H9 (cell line): ENCODE measurements around the gene TMX1. TPM values are rescaled to one million over a fixed set of nuclear protein-coding genes. Genes with fewer than 3 reads are reported as not detected.
"Not testable (repeated sequence)": the region's sequence is repeated elsewhere in the genome, so short reads cannot be mapped to it uniquely, and the experiment has no call there.

Experiments used
- DNase-seq: peaks from one replicate; pipeline ENCODE4 v3.0.0-alpha.2; 2017
- H2AFZ ChIP-seq: one replicate; pipeline ENCODE4 v1.6.1; 2013; ENCODE audit warnings: mild to moderate bottlenecking, low read length, control low read depth, moderate library complexity
- H2AK5ac ChIP-seq: 2 replicates; pipeline ENCODE4 v1.6.1; 2013; ENCODE audit warnings: low read length, control low read depth, mixed read lengths; ENCODE audit not compliant: insufficient read length
- H2BK120ac ChIP-seq: one replicate; pipeline ENCODE4 v1.6.1; 2013; ENCODE audit warnings: low read depth, mild to moderate bottlenecking, low read length, control low read depth, inconsistent platforms; ENCODE audit not compliant: poor library complexity, severe bottlenecking
- H2BK12ac ChIP-seq: 2 replicates; pipeline ENCODE4 v1.6.1; 2013; ENCODE audit warnings: low read length, control low read depth, mixed read lengths, low read depth; ENCODE audit not compliant: insufficient read length
- H2BK15ac ChIP-seq: 2 replicates; pipeline ENCODE4 v1.6.1; 2013; ENCODE audit warnings: low read depth, low read length, control low read depth
- H2BK20ac ChIP-seq: one replicate; pipeline ENCODE4 v1.6.1; 2013; ENCODE audit warnings: low read depth, mild to moderate bottlenecking, low read length, control low read depth, inconsistent platforms; ENCODE audit not compliant: poor library complexity, severe bottlenecking
- H2BK5ac ChIP-seq: 2 replicates; pipeline ENCODE4 v1.6.1; 2013; ENCODE audit warnings: low read length, control low read depth, mixed read lengths; ENCODE audit not compliant: insufficient read length
- H3K14ac ChIP-seq: 2 replicates; pipeline ENCODE4 v1.6.1; 2013; ENCODE audit warnings: low read length, control low read depth; ENCODE audit not compliant: insufficient read depth
- H3K18ac ChIP-seq: 2 replicates; pipeline ENCODE4 v1.6.1; 2013; ENCODE audit warnings: low read depth, mild to moderate bottlenecking, mixed read lengths, low read length, control low read depth; ENCODE audit not compliant: insufficient read length
- H3K23ac ChIP-seq: 2 replicates; pipeline ENCODE4 v1.6.1; 2013; ENCODE audit warnings: low read length, control low read depth, mixed read lengths, low read depth; ENCODE audit not compliant: insufficient read length
- H3K23me2 ChIP-seq: 2 replicates; pipeline ENCODE4 v1.6.1; 2013; ENCODE audit warnings: low read depth, mild to moderate bottlenecking, mixed read lengths, low read length, control low read depth; ENCODE audit not compliant: insufficient read length, poor library complexity, severe bottlenecking
- H3K27ac ChIP-seq: 2 replicates; pipeline ENCODE4 v1.5.1; 2013; ENCODE audit warnings: low read length, control low read depth, mixed read lengths, low read depth; ENCODE audit not compliant: insufficient read length
- H3K27me3 ChIP-seq: 2 replicates; pipeline ENCODE4 v1.6.1; 2013; ENCODE audit warnings: low read length, control low read depth, inconsistent platforms; ENCODE audit not compliant: insufficient read depth
- H3K4ac ChIP-seq: 2 replicates; pipeline ENCODE4 v1.6.1; 2013; ENCODE audit warnings: low read depth, mild to moderate bottlenecking, control low read depth, inconsistent platforms, low read length, moderate library complexity
- H3K4me1 ChIP-seq: 2 replicates; pipeline ENCODE4 v1.6.1; 2013; ENCODE audit warnings: low read length, control low read depth, inconsistent platforms; ENCODE audit not compliant: insufficient read depth
- H3K4me2 ChIP-seq: 2 replicates; pipeline ENCODE4 v1.6.1; 2013; ENCODE audit warnings: low read length, control low read depth, mixed read lengths; ENCODE audit not compliant: insufficient read length, insufficient read depth
- H3K56ac ChIP-seq: 2 replicates; pipeline ENCODE4 v1.6.1; 2013; ENCODE audit warnings: low read depth, mild to moderate bottlenecking, mixed read lengths, low read length, control low read depth; ENCODE audit not compliant: insufficient read length
- H3K79me1 ChIP-seq: 2 replicates; pipeline ENCODE4 v1.6.1; 2013; ENCODE audit warnings: low read depth, mild to moderate bottlenecking, moderate library complexity, low read length, control low read depth, inconsistent platforms; ENCODE audit not compliant: insufficient read depth, poor library complexity, severe bottlenecking
- H3K79me2 ChIP-seq: 2 replicates; pipeline ENCODE4 v1.6.1; 2013; ENCODE audit warnings: low read length, control low read depth, inconsistent platforms; ENCODE audit not compliant: insufficient read depth
- H3K9ac ChIP-seq: 2 replicates; pipeline ENCODE4 v1.6.1; 2013; ENCODE audit warnings: low read length, control low read depth, mixed read lengths; ENCODE audit not compliant: insufficient read length; ENCODE audit errors: extremely low read depth
- H3K9me3 ChIP-seq: one replicate; pipeline ENCODE4 v1.6.1; 2013; ENCODE audit warnings: low read depth, low read length, inconsistent platforms; ENCODE audit not compliant: control insufficient read depth
- H3T11ph ChIP-seq: one replicate; pipeline ENCODE4 v1.6.1; 2013; ENCODE audit warnings: mild to moderate bottlenecking, low read length, control low read depth, inconsistent platforms
- H4K20me1 ChIP-seq: one replicate; pipeline ENCODE4 v1.6.1; 2013; ENCODE audit not compliant: control insufficient read depth, insufficient read length, insufficient read depth
- H4K5ac ChIP-seq: 2 replicates; pipeline ENCODE4 v1.6.1; 2013; ENCODE audit warnings: low read depth, mild to moderate bottlenecking, mixed read lengths, low read length, control low read depth; ENCODE audit not compliant: insufficient read length
- H4K8ac ChIP-seq: replicated peaks from 2 replicates; pipeline ENCODE4 v1.6.1; 2013; ENCODE audit warnings: low read length, control low read depth, mixed read lengths, low read depth; ENCODE audit not compliant: insufficient read length
- H4K91ac ChIP-seq: 2 replicates; pipeline ENCODE4 v1.6.1; 2013; ENCODE audit warnings: low read depth, mild to moderate bottlenecking, moderate library complexity, mixed read lengths, low read length, control low read depth; ENCODE audit not compliant: insufficient read length
- H3K27ac Mint-ChIP-seq, 3 experiments: 2 replicates in 2 of 3; 3 replicates in 1 of 3; pipeline ENCODE4 v1.8.0; 2020 to 2021; ENCODE audit warnings: mixed read lengths in 3 of 3, mild to moderate bottlenecking in 1 of 3, moderate library complexity in 1 of 3
- H3K27me3 Mint-ChIP-seq: 2 replicates; pipeline ENCODE4 v1.8.0; 2021; ENCODE audit warnings: low read depth, mild to moderate bottlenecking, moderate library complexity, mixed read lengths
- H3K36me3 Mint-ChIP-seq, 3 experiments: 2 replicates in 2 of 3; 3 replicates in 1 of 3; pipeline ENCODE4 v1.8.0; 2020 to 2021; ENCODE audit warnings: low read depth in 3 of 3, mixed read lengths in 3 of 3; ENCODE audit not compliant: insufficient read depth in 1 of 3
- H3K4me1 Mint-ChIP-seq, 2 experiments: 2 replicates each; pipeline ENCODE4 v1.8.0; 2020; ENCODE audit warnings: mixed read lengths in 2 of 2
- H3K4me3 Mint-ChIP-seq, 2 experiments: 2 replicates in 1 of 2; 3 replicates in 1 of 2; pipeline ENCODE4 v1.8.0; 2020 to 2021; ENCODE audit warnings: mild to moderate bottlenecking in 2 of 2, mixed read lengths in 2 of 2, moderate library complexity in 1 of 2
- H3K9me3 Mint-ChIP-seq, 2 experiments: 2 replicates in 1 of 2; 3 replicates in 1 of 2; pipeline ENCODE4 v1.8.0; 2020; ENCODE audit warnings: mild to moderate bottlenecking in 2 of 2, mixed read lengths in 2 of 2, moderate library complexity in 1 of 2
- WGBS: extraction: QIAGEN DNeasy Blood & Tissue Kit; methylation state at CpG from one replicate; pipeline ENCODE4 v1.1.7; 2013; ENCODE audit warnings: missing lambda C conversion rate, low lambda C conversion rate, mixed read lengths; ENCODE audit not compliant: insufficient read length; ENCODE audit errors: extremely low coverage; 5-methylcytosine and 5-hydroxymethylcytosine counted together
- total RNA-seq: library from RNA; stranded (reverse); gene quantifications from 2 replicates; pipeline ENCODE4 v1.2.1, GENCODE V29; 2021
- TF ChIP-seq, protein P1 (sequence below): fragments of 200-600 bp; sonication (generic); conservative IDR thresholded peaks from 3 replicates; pipeline ENCODE4 v1.8.0; 2021; ENCODE audit warnings: antibody characterized with exemption, mild to moderate bottlenecking

The TMX1 gene
- total RNA-seq, 1 experiment from 2014 or later: 83.5 TPM

DNA sequence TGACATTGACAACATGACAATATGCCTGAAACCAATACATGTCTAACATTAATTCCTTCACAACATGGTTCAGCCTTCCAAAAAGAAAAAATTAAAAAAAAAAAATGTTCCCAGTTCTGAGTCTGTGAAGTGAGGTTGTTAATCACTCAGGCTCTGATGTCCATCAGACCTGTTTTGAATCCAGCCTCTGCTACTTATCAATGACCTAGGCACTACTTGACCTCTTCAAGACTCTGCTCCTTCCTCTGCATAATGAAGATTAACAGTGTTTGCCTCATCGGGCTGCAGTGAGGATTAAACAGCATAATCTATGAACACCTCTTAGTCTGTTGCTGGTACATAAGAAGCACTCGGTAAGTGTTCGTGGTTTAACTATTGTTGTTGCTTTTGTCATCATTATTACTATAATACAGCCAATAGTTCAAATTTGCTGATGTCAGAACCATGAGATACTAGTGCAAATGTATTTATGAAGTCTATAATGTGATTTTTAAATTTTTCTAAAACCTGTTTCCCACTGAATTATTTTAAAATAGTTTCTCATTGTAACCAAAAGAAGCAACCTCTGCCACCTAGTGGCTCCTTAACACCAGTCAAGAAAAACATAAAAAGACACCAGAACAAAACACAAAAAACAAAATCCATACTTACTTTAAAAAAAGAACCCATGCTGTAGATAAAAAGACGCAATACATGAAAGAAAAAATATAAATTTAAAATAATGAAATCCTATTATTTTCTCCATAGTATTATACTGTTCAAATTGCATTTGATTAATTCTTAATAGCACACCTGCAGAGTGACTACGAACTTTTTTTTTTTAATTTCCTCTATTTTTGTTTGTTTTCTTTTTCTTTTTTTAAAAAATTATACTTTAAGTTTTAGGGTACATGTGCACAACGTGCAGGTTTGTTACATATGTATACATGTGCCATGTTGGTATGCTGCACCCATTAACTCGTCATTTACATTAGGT is 20.3 kb upstream of the TMX1 start:
- Histone ChIP-seq H3K79me2 (no peaks in the 10 kb centered on the region), H3K9ac (no peak overlapping the region), H2BK120ac (no peak overlapping the region), H4K8ac (no peak overlapping the region), H3K18ac (peak overlapping the region; percentile 69), H3K4me2 (no peak overlapping the region), H4K20me1 (no peaks in the 10 kb centered on the region), H3K4me1 (no peaks in the 10 kb centered on the region), H2BK15ac (no peak overlapping the region), H2AK5ac (no peak overlapping the region), H3K23me2 (no peaks in the 10 kb centered on the region), H2BK20ac (no peak overlapping the region), H2AFZ (no peak overlapping the region), H3K56ac (no peak overlapping the region), H2BK12ac (no peak overlapping the region), H3K23ac (no peak overlapping the region), H2BK5ac (no peak overlapping the region), H4K5ac (no peak overlapping the region), H3K14ac (no peak overlapping the region), H3K4ac (no peak overlapping the region), H4K91ac (no peak overlapping the region), H3K27ac (no peak overlapping the region), H3K9me3 (no peaks in the 10 kb centered on the region), H3K27me3 (no peaks in the 10 kb centered on the region), H3T11ph (no peak overlapping the region), H3K79me1 (no peaks in the 10 kb centered on the region)
- WGBS: no CpG with 5 or more reads among the region's 7 CpGs
- H3K4me1 Mint-ChIP-seq: no peaks in the 10 kb centered on the region
- no peak overlapping the region for H3K4me3 Mint-ChIP-seq
- peaks cover 22 to 25% of the 10 kb centered on the region in 2 experiments for H3K9me3 Mint-ChIP-seq
- no peak overlapping the region for H3K27ac Mint-ChIP-seq
- peaks cover 15 to 26% (median 18%) of the 10 kb centered on the region in 3 experiments for H3K36me3 Mint-ChIP-seq
- no peaks in the 10 kb centered on the region for H3K27me3 Mint-ChIP-seq
- TF ChIP-seq, protein P1, sequence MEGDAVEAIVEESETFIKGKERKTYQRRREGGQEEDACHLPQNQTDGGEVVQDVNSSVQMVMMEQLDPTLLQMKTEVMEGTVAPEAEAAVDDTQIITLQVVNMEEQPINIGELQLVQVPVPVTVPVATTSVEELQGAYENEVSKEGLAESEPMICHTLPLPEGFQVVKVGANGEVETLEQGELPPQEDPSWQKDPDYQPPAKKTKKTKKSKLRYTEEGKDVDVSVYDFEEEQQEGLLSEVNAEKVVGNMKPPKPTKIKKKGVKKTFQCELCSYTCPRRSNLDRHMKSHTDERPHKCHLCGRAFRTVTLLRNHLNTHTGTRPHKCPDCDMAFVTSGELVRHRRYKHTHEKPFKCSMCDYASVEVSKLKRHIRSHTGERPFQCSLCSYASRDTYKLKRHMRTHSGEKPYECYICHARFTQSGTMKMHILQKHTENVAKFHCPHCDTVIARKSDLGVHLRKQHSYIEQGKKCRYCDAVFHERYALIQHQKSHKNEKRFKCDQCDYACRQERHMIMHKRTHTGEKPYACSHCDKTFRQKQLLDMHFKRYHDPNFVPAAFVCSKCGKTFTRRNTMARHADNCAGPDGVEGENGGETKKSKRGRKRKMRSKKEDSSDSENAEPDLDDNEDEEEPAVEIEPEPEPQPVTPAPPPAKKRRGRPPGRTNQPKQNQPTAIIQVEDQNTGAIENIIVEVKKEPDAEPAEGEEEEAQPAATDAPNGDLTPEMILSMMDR: peak; percentile 81
- no peak for DNase-seq

DNA sequence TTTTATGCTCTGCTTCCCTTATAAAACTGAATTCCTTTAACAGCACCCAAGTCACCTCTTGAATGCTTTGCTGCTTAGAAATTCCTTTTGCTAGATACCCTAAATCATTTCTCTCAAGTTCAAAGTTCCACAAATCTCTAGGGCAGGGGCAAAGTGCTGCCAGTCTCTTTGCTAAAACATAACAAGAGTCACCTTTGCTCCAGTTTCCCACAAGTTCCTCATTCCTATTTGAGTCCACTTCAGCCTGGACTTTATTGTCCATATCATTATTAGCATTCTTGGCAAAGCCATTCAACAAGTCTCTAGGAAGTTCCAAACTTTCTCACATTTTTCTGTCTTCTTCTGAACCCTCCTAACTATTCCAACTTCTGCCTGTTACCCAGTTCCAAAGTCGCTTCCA is 16.6 kb upstream of the TMX1 start:
- not testable (repeated sequence) for H2BK12ac ChIP-seq, H3K4me2 ChIP-seq, H4K91ac ChIP-seq, H3K79me1 ChIP-seq, H3K18ac ChIP-seq, H2BK5ac ChIP-seq, H3K79me2 ChIP-seq, H3T11ph ChIP-seq, H2AFZ ChIP-seq, H2AK5ac ChIP-seq, H3K9ac ChIP-seq, H3K9me3 ChIP-seq, H4K5ac ChIP-seq, H2BK20ac ChIP-seq, H3K4ac ChIP-seq, H3K4me1 ChIP-seq, H3K27me3 Mint-ChIP-seq, H3K14ac ChIP-seq, H3K4me3 Mint-ChIP-seq, H3K56ac ChIP-seq, H3K23me2 ChIP-seq, H2BK15ac ChIP-seq, H2BK120ac ChIP-seq, H3K27me3 ChIP-seq, H3K23ac ChIP-seq, H4K20me1 ChIP-seq, H4K8ac ChIP-seq, H3K27ac ChIP-seq, H3K4me1 Mint-ChIP-seq, H3K27ac Mint-ChIP-seq, DNase-seq
- H3K9me3 Mint-ChIP-seq: peaks cover 22 to 23% of the 10 kb centered on the region in 2 experiments
- H3K36me3 Mint-ChIP-seq: peaks cover 15 to 26% (median 18%) of the 10 kb centered on the region in 3 experiments
- WGBS: no CpG with 5 or more reads among the region's 1 CpG
